Breast epithelium (tissue), 4 donors: ENCODE results near the gene CAMTA1. TPM values are rescaled to one million over a fixed set of nuclear protein-coding genes. Genes with fewer than 3 reads are reported as not detected.

ENCODE experiments used
- DNase-seq, 2 donors: peaks; one replicate each; pipeline ENCODE4 v3.0.0-alpha.2; 2019; ENCODE audit warnings: low spot score in 2 of 2
- H3K27ac ChIP-seq, 2 donors: fragments of 200-600 bp; sonication (generic) in 1 of 2; one replicate each; pipeline ENCODE4 v1.5.1; 2016 to 2019; ENCODE audit warnings: mild to moderate bottlenecking in 1 of 2
- H3K27me3 ChIP-seq, 2 donors: fragments of 200-600 bp; sonication (generic) in 1 of 2; one replicate each; pipeline versions ENCODE4 v1.5.1 to v1.6.0; 2017 to 2019; ENCODE audit warnings: control low read depth in 1 of 2, mild to moderate bottlenecking in 1 of 2
- H3K36me3 ChIP-seq: fragments of 200-600 bp; one replicate; pipeline ENCODE4 v1.5.1; 2019
- H3K4me1 ChIP-seq, 2 donors: fragments of 200-600 bp; sonication (generic); one replicate each; pipeline ENCODE4 v1.5.1; 2016 to 2019; ENCODE audit warnings: control low read depth in 1 of 2
- H3K4me3 ChIP-seq, 3 donors: fragments of 200-600 bp; sonication (generic); 1 replicate in 2 of 3; 2 replicates in 1 of 3; pipeline ENCODE4 v1.5.1; 2016 to 2019; ENCODE audit warnings: mild to moderate bottlenecking in 3 of 3, moderate library complexity in 2 of 3
- H3K9me3 ChIP-seq, 2 donors: fragments of 200-600 bp; sonication (generic) in 1 of 2; one replicate each; pipeline ENCODE4 v1.5.1; 2016 to 2019; ENCODE audit warnings: control low read depth in 1 of 2
- POLR2A ChIP-seq: fragments of 450-650 bp; IDR thresholded peaks from one replicate; pipeline ENCODE4 v1.6.1; 2016; ENCODE audit warnings: antibody characterized with exemption, mild to moderate bottlenecking, moderate library complexity
- POLR2AphosphoS5 ChIP-seq, 3 donors: sonication (generic); formaldehyde crosslinking; IDR thresholded peaks; one replicate each; pipeline ENCODE4 v1.6.1; 2017; ENCODE audit warnings: antibody characterized with exemption in 3 of 3
- intact Hi-C: fragments of 100-400 bp; cut with DNase I; formaldehyde crosslinking; loops from one replicate; pipeline ENCODE4 v1.15.1; 2023; ENCODE audit warnings: low total_unique reads
- total RNA-seq, 3 donors: library from RNA; depleted of rRNA; stranded (reverse); fragments of >200 nt; gene quantifications; one replicate each; pipeline ENCODE4 v1.1.0, GENCODE V29; 2016
- TF ChIP-seq, protein P1 (sequence below), 3 donors: fragments of 450-650 bp; IDR thresholded peaks; one replicate each; pipeline ENCODE4 v1.5.1; 2016 to 2017; ENCODE audit warnings: antibody characterized with exemption in 3 of 3, mild to moderate bottlenecking in 3 of 3, moderate library complexity in 3 of 3

The CAMTA1 gene
- total RNA-seq, 3 donors from 2014 or later: 53.4 to 84.0 (median 61.9) TPM

DNA sequence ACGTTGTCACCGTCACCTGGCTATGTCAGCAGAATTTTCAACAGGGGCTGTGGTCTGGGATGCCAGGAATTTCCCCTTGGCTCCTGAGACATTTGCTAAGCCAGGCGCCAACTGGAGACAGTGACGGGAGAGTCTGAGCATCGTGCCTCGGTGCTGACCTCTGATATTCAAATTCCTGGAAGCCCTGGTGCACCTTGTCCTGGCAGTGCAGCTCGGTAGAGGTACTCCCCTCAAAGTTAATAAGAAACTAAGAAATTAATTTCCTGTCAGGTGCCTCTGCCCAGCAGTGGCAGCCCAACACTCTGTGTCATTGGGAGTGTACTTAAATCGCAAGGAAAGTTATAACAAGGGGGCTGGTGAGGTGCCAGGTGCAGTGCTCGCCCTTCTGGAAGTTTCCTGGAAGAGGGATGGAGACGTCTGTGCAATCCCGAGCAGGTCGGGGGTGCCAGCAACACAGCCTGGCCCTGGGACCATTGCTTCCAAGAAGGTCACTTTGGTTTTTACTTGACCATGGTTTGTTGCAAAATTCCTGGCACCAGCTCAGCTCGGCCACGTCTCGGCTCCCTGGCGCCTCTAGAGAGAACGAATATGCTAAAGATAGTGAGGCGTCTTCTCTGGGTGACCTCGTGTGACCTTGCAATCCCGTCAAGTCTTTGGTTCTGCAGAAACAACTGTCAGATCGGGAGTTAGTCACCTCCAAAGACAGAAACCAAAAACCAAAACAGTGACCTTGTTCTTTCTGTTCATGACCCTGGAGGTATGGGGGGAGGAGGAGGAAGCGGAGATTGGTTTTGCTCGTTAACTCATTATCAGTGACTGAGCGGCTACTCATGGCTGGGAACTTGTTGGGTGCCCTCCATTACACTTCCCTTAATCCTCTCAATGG is 836.3 kb downstream of the CAMTA1 start:
- Histone ChIP-seq H3K4me1 (no peaks in the 10 kb centered on the region), H3K4me3 (no peak overlapping the region), H3K9me3 (no peaks in the 10 kb centered on the region), H3K27me3 (no peaks in the 10 kb centered on the region), H3K36me3 (no peaks in the 10 kb centered on the region), H3K27ac (no peak overlapping the region)
- no peak for DNase-seq
- intact Hi-C loops: no loop called here
- TF ChIP-seq, protein P1, sequence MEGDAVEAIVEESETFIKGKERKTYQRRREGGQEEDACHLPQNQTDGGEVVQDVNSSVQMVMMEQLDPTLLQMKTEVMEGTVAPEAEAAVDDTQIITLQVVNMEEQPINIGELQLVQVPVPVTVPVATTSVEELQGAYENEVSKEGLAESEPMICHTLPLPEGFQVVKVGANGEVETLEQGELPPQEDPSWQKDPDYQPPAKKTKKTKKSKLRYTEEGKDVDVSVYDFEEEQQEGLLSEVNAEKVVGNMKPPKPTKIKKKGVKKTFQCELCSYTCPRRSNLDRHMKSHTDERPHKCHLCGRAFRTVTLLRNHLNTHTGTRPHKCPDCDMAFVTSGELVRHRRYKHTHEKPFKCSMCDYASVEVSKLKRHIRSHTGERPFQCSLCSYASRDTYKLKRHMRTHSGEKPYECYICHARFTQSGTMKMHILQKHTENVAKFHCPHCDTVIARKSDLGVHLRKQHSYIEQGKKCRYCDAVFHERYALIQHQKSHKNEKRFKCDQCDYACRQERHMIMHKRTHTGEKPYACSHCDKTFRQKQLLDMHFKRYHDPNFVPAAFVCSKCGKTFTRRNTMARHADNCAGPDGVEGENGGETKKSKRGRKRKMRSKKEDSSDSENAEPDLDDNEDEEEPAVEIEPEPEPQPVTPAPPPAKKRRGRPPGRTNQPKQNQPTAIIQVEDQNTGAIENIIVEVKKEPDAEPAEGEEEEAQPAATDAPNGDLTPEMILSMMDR (IDR thresholded peaks at IDR 0.05): no peak
- TF ChIP-seq POLR2A (no peak), POLR2AphosphoS5 (IDR thresholded peaks at IDR 0.05) (no peak)

DNA sequence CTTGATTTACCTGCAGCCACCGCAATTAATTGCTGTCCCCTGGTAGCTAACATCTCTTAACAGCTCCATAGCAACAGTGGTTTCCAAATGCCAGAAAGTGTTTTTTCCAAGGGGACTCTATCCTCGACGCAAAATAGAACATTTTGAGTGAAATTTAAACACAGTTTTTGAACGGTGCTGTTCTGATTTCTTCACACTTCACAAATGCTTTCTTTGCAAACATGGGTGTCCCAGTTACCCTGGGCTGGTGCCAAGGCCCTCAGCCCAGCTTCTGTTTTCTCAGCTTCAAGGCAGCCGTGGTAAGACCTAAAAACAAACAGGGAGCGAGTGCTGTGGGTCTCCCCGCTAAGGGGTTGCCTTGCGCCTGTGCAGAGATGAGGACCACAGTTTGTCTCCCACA is 838.6 kb downstream of the CAMTA1 start:
- intact Hi-C loops: no loop called here
- DNase-seq: no peak
- Histone ChIP-seq H3K9me3 (no peaks in the 10 kb centered on the region), H3K4me1 (no peaks in the 10 kb centered on the region), H3K36me3 (no peaks in the 10 kb centered on the region), H3K27ac (no peak overlapping the region), H3K27me3 (peaks cover 0 to 4% of the 10 kb centered on the region in 2 donors), H3K4me3 (no peak overlapping the region)
- TF ChIP-seq, protein P1 (IDR thresholded peaks at IDR 0.05): no peak
- no peak for TF ChIP-seq POLR2A
- no peak for TF ChIP-seq POLR2AphosphoS5 (IDR thresholded peaks at IDR 0.05)

DNA sequence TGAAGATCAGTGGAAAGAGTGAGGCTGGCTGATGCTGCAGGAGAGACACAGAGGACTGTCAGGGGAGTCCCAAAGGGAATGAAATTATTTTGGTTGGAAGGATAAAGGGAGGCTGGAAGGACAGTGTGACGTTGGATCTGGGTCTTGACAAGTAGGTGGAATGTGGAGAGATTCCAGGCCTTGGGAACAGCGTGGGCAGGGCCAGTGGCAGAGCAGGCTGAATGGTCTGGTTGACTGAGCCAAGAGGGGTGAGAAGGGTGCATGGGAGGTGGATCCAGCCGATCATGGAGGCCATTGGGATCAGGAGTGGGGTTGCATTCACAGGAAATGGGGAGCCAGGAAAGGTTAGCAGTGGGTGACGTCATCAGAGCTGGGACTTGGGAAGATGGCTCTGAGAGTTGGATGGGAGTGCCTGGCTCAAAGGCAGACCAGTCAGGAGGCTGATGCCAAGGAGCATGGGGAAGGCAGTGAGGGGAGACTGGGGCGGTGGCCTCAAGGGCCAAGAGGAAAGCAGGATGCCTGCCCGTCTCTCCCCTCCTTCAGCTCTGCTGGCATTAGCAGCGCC is 839.6 kb downstream of the CAMTA1 start:
- no peaks in the 10 kb centered on the region for H3K9me3 ChIP-seq
- peak in 1 of 2 donors; percentile 63 for DNase-seq
- intact Hi-C loops: no loop called here
- TF ChIP-seq POLR2A: no peak
- TF ChIP-seq, protein P1 (IDR thresholded peaks at IDR 0.05): no peak
- TF ChIP-seq POLR2AphosphoS5 (IDR thresholded peaks at IDR 0.05): no peak
- no peak overlapping the region for H3K27ac ChIP-seq
- H3K4me3 ChIP-seq: no peak overlapping the region
- H3K4me1 ChIP-seq: no peaks in the 10 kb centered on the region
- peaks cover 0 to 4% of the 10 kb centered on the region in 2 donors for H3K27me3 ChIP-seq
- no peaks in the 10 kb centered on the region for H3K36me3 ChIP-seq

DNA sequence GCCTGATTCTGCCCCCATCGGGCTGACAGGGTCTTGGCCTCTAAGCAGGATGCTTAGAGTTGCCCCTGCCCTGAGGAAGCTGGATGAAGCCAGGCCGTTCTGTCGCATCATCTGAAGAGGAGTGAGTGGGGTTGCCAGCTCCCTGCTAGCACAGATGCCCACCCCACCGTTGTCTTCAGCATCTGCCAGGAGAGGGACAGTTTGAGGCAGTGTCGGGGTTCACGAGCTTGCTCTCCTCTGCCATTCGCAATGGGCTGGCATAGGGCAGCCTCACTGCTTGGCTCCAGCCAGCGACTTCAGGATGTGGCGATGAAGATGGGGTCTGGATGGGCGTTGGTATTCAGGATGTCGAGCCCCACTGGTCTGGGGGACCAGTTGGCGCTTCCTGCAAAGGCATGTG is 840.1 kb downstream of the CAMTA1 start:
- TF ChIP-seq, protein P1 (IDR thresholded peaks at IDR 0.05): no peak
- TF ChIP-seq POLR2AphosphoS5 (IDR thresholded peaks at IDR 0.05): no peak
- TF ChIP-seq POLR2A: no peak
- no peak for DNase-seq
- no peak overlapping the region for H3K4me3 ChIP-seq
- no peak overlapping the region for H3K27ac ChIP-seq
- H3K36me3 ChIP-seq: no peaks in the 10 kb centered on the region
- no peaks in the 10 kb centered on the region for H3K4me1 ChIP-seq
- intact Hi-C loops: no loop called here
- H3K27me3 ChIP-seq: peaks cover 0 to 7% of the 10 kb centered on the region in 2 donors
- no peaks in the 10 kb centered on the region for H3K9me3 ChIP-seq

DNA sequence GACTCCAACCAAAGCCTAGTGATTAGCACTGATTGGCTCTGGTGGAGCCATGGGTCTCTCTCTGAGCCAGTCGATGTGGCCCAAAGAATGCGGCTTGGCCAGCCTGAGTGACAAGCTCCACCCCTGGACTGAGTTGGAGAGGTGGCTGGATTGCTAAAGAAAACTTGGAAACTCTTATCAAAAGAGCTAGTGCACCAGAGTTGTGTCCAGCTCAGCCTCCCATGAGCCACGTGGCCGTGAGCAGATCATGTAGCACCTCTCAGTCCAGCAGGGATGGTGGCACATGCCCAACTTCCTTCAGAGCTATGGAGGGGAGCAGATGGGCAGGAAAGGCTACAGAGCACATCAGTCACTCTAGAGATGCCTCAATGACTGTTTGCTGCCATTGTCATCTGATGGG is 843.0 kb downstream of the CAMTA1 start:
- H3K9me3 ChIP-seq: no peaks in the 10 kb centered on the region
- TF ChIP-seq POLR2A (no peak), POLR2AphosphoS5 (IDR thresholded peaks at IDR 0.05) (no peak)
- TF ChIP-seq, protein P1 (IDR thresholded peaks at IDR 0.05): no peak
- peaks cover 0 to 8% of the 10 kb centered on the region in 2 donors for H3K27me3 ChIP-seq
- no peak for DNase-seq
- intact Hi-C loops: no loop called here
- no peak overlapping the region for H3K4me3 ChIP-seq
- no peak overlapping the region for H3K27ac ChIP-seq
- no peaks in the 10 kb centered on the region for H3K4me1 ChIP-seq
- H3K36me3 ChIP-seq: no peaks in the 10 kb centered on the region
